PC-3 (cell line): Measurements from ENCODE around the gene PAMR1.

Experiments
- EZH2 ChIP-seq: fragments of 300-600 bp; sonication (generic); IDR thresholded peaks from one replicate; pipeline ENCODE4 v1.6.1; 2017; ENCODE audit warnings: antibody characterized with exemption, mild to moderate bottlenecking, low read length; ENCODE audit not compliant: unreplicated experiment
- TF ChIP-seq, protein P1 (sequence below): fragments of 300-600 bp; sonication (generic); conservative IDR thresholded peaks from 2 replicates; pipeline ENCODE4 v1.5.1; 2017; ENCODE audit warnings: antibody characterized with exemption, low read depth, mild to moderate bottlenecking, low read length

GRCh38 chr11:35571696-35572095 lies 46.3 kb upstream of the PAMR1 start:
- no peak for TF ChIP-seq EZH2
- TF ChIP-seq, protein P1, sequence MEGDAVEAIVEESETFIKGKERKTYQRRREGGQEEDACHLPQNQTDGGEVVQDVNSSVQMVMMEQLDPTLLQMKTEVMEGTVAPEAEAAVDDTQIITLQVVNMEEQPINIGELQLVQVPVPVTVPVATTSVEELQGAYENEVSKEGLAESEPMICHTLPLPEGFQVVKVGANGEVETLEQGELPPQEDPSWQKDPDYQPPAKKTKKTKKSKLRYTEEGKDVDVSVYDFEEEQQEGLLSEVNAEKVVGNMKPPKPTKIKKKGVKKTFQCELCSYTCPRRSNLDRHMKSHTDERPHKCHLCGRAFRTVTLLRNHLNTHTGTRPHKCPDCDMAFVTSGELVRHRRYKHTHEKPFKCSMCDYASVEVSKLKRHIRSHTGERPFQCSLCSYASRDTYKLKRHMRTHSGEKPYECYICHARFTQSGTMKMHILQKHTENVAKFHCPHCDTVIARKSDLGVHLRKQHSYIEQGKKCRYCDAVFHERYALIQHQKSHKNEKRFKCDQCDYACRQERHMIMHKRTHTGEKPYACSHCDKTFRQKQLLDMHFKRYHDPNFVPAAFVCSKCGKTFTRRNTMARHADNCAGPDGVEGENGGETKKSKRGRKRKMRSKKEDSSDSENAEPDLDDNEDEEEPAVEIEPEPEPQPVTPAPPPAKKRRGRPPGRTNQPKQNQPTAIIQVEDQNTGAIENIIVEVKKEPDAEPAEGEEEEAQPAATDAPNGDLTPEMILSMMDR: no peak
